SU-DHL-6 (cell line): ENCODE results near the gene TMED10.

Source experiments
- EZH2phosphoT487 ChIP-seq: fragments of 200-600 bp; sonication (generic), shearing (Covaris generic); conservative IDR thresholded peaks from 2 replicates; pipeline ENCODE4 v1.6.1; 2018; ENCODE audit warnings: mild to moderate bottlenecking, antibody characterized with exemption, low read length, moderate library complexity, mixed read lengths
- TF ChIP-seq, protein P1 (sequence below): fragments of 200-600 bp; sonication (generic); IDR thresholded peaks from one replicate; pipeline ENCODE4 v1.5.1; 2017; ENCODE audit warnings: antibody characterized with exemption, mild to moderate bottlenecking, low read length, moderate library complexity; ENCODE audit not compliant: insufficient read depth, poor library complexity, severe bottlenecking

DNA sequence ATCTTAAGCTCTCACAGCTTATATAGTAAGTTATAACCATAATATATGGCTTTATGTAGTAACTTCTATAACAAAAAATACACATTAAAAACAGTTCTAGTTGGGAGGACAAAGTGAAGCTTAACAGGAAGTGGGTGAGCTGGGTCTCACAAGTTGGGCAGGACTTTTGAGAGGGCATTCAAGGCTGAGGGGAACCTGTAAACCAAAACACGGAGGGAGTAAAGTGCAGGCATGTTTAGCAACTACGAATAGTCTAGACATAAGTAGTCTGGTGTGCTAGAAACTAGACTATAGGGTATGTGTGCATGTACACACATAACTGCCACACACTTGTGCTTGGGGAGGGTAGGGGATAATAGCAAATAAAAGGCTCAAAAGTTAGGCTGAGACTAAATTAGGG lies 35.4 kb downstream of the TMED10 start:
- TF ChIP-seq, protein P1, sequence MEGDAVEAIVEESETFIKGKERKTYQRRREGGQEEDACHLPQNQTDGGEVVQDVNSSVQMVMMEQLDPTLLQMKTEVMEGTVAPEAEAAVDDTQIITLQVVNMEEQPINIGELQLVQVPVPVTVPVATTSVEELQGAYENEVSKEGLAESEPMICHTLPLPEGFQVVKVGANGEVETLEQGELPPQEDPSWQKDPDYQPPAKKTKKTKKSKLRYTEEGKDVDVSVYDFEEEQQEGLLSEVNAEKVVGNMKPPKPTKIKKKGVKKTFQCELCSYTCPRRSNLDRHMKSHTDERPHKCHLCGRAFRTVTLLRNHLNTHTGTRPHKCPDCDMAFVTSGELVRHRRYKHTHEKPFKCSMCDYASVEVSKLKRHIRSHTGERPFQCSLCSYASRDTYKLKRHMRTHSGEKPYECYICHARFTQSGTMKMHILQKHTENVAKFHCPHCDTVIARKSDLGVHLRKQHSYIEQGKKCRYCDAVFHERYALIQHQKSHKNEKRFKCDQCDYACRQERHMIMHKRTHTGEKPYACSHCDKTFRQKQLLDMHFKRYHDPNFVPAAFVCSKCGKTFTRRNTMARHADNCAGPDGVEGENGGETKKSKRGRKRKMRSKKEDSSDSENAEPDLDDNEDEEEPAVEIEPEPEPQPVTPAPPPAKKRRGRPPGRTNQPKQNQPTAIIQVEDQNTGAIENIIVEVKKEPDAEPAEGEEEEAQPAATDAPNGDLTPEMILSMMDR, result no peak
- no peak for TF ChIP-seq EZH2phosphoT487
